A673 (cell line): ENCODE results near the gene SSB. TPM values are rescaled to one million over a fixed set of nuclear protein-coding genes. Genes with fewer than 3 reads are reported as not detected.
"Not testable (repeated sequence)": the region's sequence is repeated elsewhere in the genome, so short reads cannot be mapped to it uniquely, and the experiment has no call there.

ENCODE experiments used
- BruUV-seq: library from RNA; stranded (reverse); fragments of 400-500 nt; replicated peaks from 2 replicates; lab custom pipeline; 2021; lab: Mats Ljungman, UMichigan
- CTCF ChIA-PET: fragments of 300-600 bp; sonication (Branson Sonifier 250); formaldehyde crosslinking; loops from one replicate; lab custom pipeline; 2022; ENCODE audit warnings: antibody characterized with exemption; lab: Charles Lee
- POLR2A ChIA-PET: fragments of 300-600 bp; sonication (Branson Sonifier 250); formaldehyde crosslinking; loops from one replicate; lab custom pipeline; 2022; ENCODE audit warnings: antibody characterized with exemption; ENCODE audit not compliant: low non-redundant PET; lab: Charles Lee
- DNase-seq: peaks from one replicate; pipeline ENCODE4 v3.0.0-alpha.2; 2015; ENCODE audit warnings: low spot score
- H3K27ac ChIP-seq: fragments of 200-600 bp; sonication (generic); 2 replicates; pipeline ENCODE4 v1.5.1; 2016; ENCODE audit warnings: mixed run types, low read depth, mild to moderate bottlenecking, mixed read lengths, antibody characterized with exemption, low read length; ENCODE audit not compliant: poor library complexity, severe bottlenecking
- H3K27me3 ChIP-seq: fragments of 200-600 bp; sonication (generic); replicated peaks from 2 replicates; pipeline ENCODE4 v1.6.1; 2017; ENCODE audit warnings: mixed run types, low read depth, mild to moderate bottlenecking, mixed read lengths, antibody characterized with exemption, low read length; ENCODE audit not compliant: insufficient read depth, poor library complexity
- H3K36me3 ChIP-seq: fragments of 200-600 bp; sonication (generic); 2 replicates; pipeline ENCODE4 v1.6.1; 2016; ENCODE audit warnings: mixed run types, mild to moderate bottlenecking, mixed read lengths, antibody characterized with exemption, low read length; ENCODE audit not compliant: insufficient read depth, poor library complexity, severe bottlenecking
- H3K4me1 ChIP-seq: fragments of 200-600 bp; sonication (generic); 2 replicates; pipeline ENCODE4 v1.6.1; 2017; ENCODE audit warnings: mixed run types, mild to moderate bottlenecking, mixed read lengths, antibody characterized with exemption, low read length; ENCODE audit not compliant: insufficient read depth, poor library complexity, severe bottlenecking
- H3K4me3 ChIP-seq: fragments of 200-600 bp; sonication (generic); 2 replicates; pipeline ENCODE4 v1.5.1; 2016; ENCODE audit warnings: low read depth, mixed run types, mild to moderate bottlenecking, mixed read lengths, low read length; ENCODE audit not compliant: poor library complexity, severe bottlenecking
- H3K9me3 ChIP-seq: fragments of 200-600 bp; sonication (generic); 2 replicates; pipeline ENCODE4 v1.6.1; 2016; ENCODE audit warnings: mixed run types, low read depth, mild to moderate bottlenecking, mixed read lengths, antibody characterized with exemption, low read length; ENCODE audit not compliant: poor library complexity, severe bottlenecking
- CTCF ChIP-seq: fragments of 300-800, 200-600 bp; sonication (generic); conservative IDR thresholded peaks from 2 replicates; pipeline ENCODE4 v1.5.1; 2017; ENCODE audit warnings: low read depth, mild to moderate bottlenecking, antibody characterized with exemption, low read length, moderate library complexity, mixed read lengths
- EZH2 ChIP-seq: fragments of 200-600 bp; sonication (generic); IDR thresholded peaks from 2 replicates; pipeline ENCODE4 v1.6.1; 2017; ENCODE audit warnings: borderline replicate concordance, low read depth, mild to moderate bottlenecking, mixed read lengths, antibody characterized with exemption, low read length; ENCODE audit not compliant: poor library complexity, severe bottlenecking
- intact Hi-C: fragments of 100-400 bp; cut with micrococcal nuclease; formaldehyde crosslinking; loops from one replicate; pipeline ENCODE4 v1.10.0; 2022; ENCODE audit not compliant: unreplicated experiment
- total RNA-seq: library from RNA; stranded (reverse); gene quantifications from 2 replicates; pipeline ENCODE4 v1.2.3, GENCODE V29; 2021

SSB gene
- total RNA-seq, 1 experiment from 2014 or later = 231 TPM

- Histone ChIP-seq H3K9me3 (no peaks in the 10 kb centered on the region), H3K4me3 (no peak overlapping the region), H3K36me3 (peaks cover 48% of the 10 kb centered on the region), H3K27ac (peak overlapping the region; percentile 29), H3K27me3 (no peaks in the 10 kb centered on the region), H3K4me1 (peaks cover 9% of the 10 kb centered on the region)
- CTCF ChIA-PET = no interaction called here
- no peak for TF ChIP-seq CTCF
- TF ChIP-seq EZH2 = no peak
- POLR2A ChIA-PET = no interaction called here
- DNase-seq = peak; percentile 11
- no TSS peak for BruUV-seq
- intact Hi-C loops = no loop called here
Observed at GRCh38 chr2:169819106-169819505, 20.4 kb downstream of the SSB start.

- H3K4me3 ChIP-seq, H3K4me1 ChIP-seq, POLR2A ChIA-PET, BruUV-seq, CTCF ChIA-PET, H3K27ac ChIP-seq, H3K27me3 ChIP-seq, DNase-seq, H3K9me3 ChIP-seq, intact Hi-C loops: not testable (repeated sequence)
- peaks cover 46% of the 10 kb centered on the region for H3K36me3 ChIP-seq
Observed at GRCh38 chr2:169820101-169820500, 21.4 kb downstream of the SSB start.

GRCh38 chr2:169822036-169822435, 23.4 kb downstream of the SSB start:
- ChIA-PET CTCF (no interaction called here), POLR2A (no interaction called here)
- H3K4me1 ChIP-seq = peaks cover 9% of the 10 kb centered on the region
- peaks cover 29% of the 10 kb centered on the region for H3K36me3 ChIP-seq
- no peaks in the 10 kb centered on the region for H3K27me3 ChIP-seq
- H3K27ac ChIP-seq = no peak overlapping the region
- no peak for TF ChIP-seq EZH2
- TF ChIP-seq CTCF = no peak
- BruUV-seq = no TSS peak
- no peak overlapping the region for H3K4me3 ChIP-seq
- intact Hi-C loops = no loop called here
- DNase-seq = no peak
- H3K9me3 ChIP-seq = no peaks in the 10 kb centered on the region

GRCh38 chr2:169822785-169823392, 24.2 kb downstream of the SSB start:
- no peaks in the 10 kb centered on the region for H3K27me3 ChIP-seq
- no peaks in the 10 kb centered on the region for H3K9me3 ChIP-seq
- POLR2A ChIA-PET = no interaction called here
- H3K36me3 ChIP-seq = peaks cover 26% of the 10 kb centered on the region
- TF ChIP-seq EZH2 (no peak), CTCF (no peak)
- peaks cover 9% of the 10 kb centered on the region for H3K4me1 ChIP-seq
- CTCF ChIA-PET = no interaction called here
- BruUV-seq = no TSS peak
- H3K4me3 ChIP-seq = peak overlapping the region; percentile 87
- intact Hi-C loops = no loop called here
- H3K27ac ChIP-seq = no peak overlapping the region
- no peak for DNase-seq
